HCT116 (cell line): Measurements from ENCODE around the gene BSPRY. TPM values are rescaled to one million over a fixed set of nuclear protein-coding genes. Genes with fewer than 3 reads are reported as not detected.

Experiments
- ATAC-seq: fragments of 200-7000 bp; cut with Tn5 transposase; 2 replicates; pipeline ENCODE4 v1.9.1; 2020; ENCODE audit warnings: mild to moderate bottlenecking, moderate library complexity
- BruUV-seq: library from RNA; stranded (reverse); fragments of 400-500 nt; replicated peaks from 2 replicates; lab custom pipeline; 2021; lab: Mats Ljungman, UMichigan
- CTCF ChIA-PET: fragments of 300-600 bp; sonication (Branson Sonifier 250); formaldehyde crosslinking; loops from one replicate; lab custom pipeline; 2021; ENCODE audit warnings: antibody characterized with exemption; lab: Charles Lee
- POLR2A ChIA-PET: fragments of 300-600, 350-600 bp; sonication (Branson Sonifier 250); formaldehyde crosslinking; loops from one replicate; lab custom pipeline; 2021; ENCODE audit warnings: antibody characterized with exemption; lab: Charles Lee
- RAD21 ChIA-PET, 2 experiments: fragments of 300-600 bp; sonication (Branson Sonifier 250); formaldehyde crosslinking; loops; one replicate each; lab custom pipeline; 2023; ENCODE audit warnings: low total read pairs in 2 of 2; ENCODE audit not compliant: uncharacterized antibody in 2 of 2, unreplicated experiment in 2 of 2, low non-redundant PET in 1 of 2; lab: Charles Lee
- DNase-seq: peaks from one replicate; pipeline ENCODE4 v3.0.0-alpha.2; 2010; ENCODE audit warnings: low read depth, low spot score
- H2AFZ ChIP-seq: fragments of 200-600 bp; shearing (Covaris generic), sonication (generic); 2 replicates; pipeline ENCODE4 v1.6.1; 2017; ENCODE audit warnings: low read depth, mixed run types, mixed read lengths, antibody characterized with exemption, low read length; ENCODE audit not compliant: poor library complexity, severe bottlenecking
- H3K27ac ChIP-seq: 2 replicates; pipeline ENCODE4 v1.5.1; 2012; ENCODE audit warnings: low read depth, low read length
- H3K27me3 ChIP-seq: fragments of 200-600 bp; sonication (generic); 2 replicates; pipeline ENCODE4 v1.6.1; 2016; ENCODE audit warnings: mixed run types, low read length, mixed read lengths; ENCODE audit not compliant: insufficient read depth
- H3K36me3 ChIP-seq, 2 experiments: fragments of 200-500 bp in 1 of 2; fragments of 200-600 bp in 1 of 2; sonication (Bioruptor generic) in 1 of 2; sonication (generic) in 1 of 2; 2 replicates each; pipeline versions ENCODE4 v1.5.1 to v1.6.1; 2014 to 2016; ENCODE audit warnings: low read length in 2 of 2, inconsistent platforms in 1 of 2, mixed read lengths in 1 of 2, mixed run types in 1 of 2; ENCODE audit not compliant: insufficient read depth in 2 of 2, control insufficient read depth in 1 of 2
- H3K4me1 ChIP-seq, 2 experiments: fragments of 200-600 bp in 1 of 2; sonication (generic) in 1 of 2; 2 replicates each; pipeline versions ENCODE4 v1.5.1 to v1.6.1; 2012 to 2017; ENCODE audit warnings: low read length in 2 of 2, inconsistent platforms in 1 of 2, mild to moderate bottlenecking in 1 of 2, mixed read lengths in 1 of 2, mixed run types in 1 of 2, moderate library complexity in 1 of 2; ENCODE audit not compliant: insufficient read depth in 2 of 2, control insufficient read depth in 1 of 2
- H3K4me2 ChIP-seq: fragments of 200-600 bp; sonication (generic); 2 replicates; pipeline ENCODE4 v1.6.1; 2017; ENCODE audit warnings: mixed run types, low read length, mixed read lengths
- H3K4me3 ChIP-seq, 2 experiments: fragments of 200-600 bp in 1 of 2; sonication (generic) in 1 of 2; replicated peaks in 1 of 2; 2 replicates each; pipeline ENCODE4 v1.5.1; 2011 to 2016; ENCODE audit warnings: low read length in 2 of 2, control low read depth in 1 of 2, low read depth in 1 of 2, mild to moderate bottlenecking in 1 of 2, mixed read lengths in 1 of 2, mixed run types in 1 of 2
- H3K79me2 ChIP-seq: fragments of 200-600 bp; sonication (generic); 2 replicates; pipeline ENCODE4 v1.6.1; 2017; ENCODE audit warnings: mild to moderate bottlenecking, mixed run types, low read length, moderate library complexity, mixed read lengths; ENCODE audit not compliant: insufficient read depth
- H3K9ac ChIP-seq: fragments of 200-600 bp; sonication (generic); 2 replicates; pipeline ENCODE4 v1.6.1; 2016; ENCODE audit warnings: low read length, mixed read lengths
- H3K9me2 ChIP-seq: fragments of 200-600 bp; sonication (generic), shearing (Covaris generic); 2 replicates; pipeline ENCODE4 v1.6.1; 2017; ENCODE audit warnings: mixed run types, mild to moderate bottlenecking, moderate library complexity; ENCODE audit not compliant: insufficient read depth
- H3K9me3 ChIP-seq, 2 experiments: fragments of 200-500 bp in 1 of 2; fragments of 200-600 bp in 1 of 2; sonication (Bioruptor generic) in 1 of 2; sonication (generic) in 1 of 2; 2 replicates each; pipeline ENCODE4 v1.6.1; 2014 to 2017; ENCODE audit warnings: low read length in 2 of 2, mixed read lengths in 2 of 2, inconsistent platforms in 1 of 2, low read depth in 1 of 2, mild to moderate bottlenecking in 1 of 2, mixed run types in 1 of 2, moderate library complexity in 1 of 2; ENCODE audit not compliant: control insufficient read depth in 1 of 2, insufficient read depth in 1 of 2
- H4K20me1 ChIP-seq: fragments of 200-600 bp; sonication (generic), shearing (Covaris generic); 2 replicates; pipeline ENCODE4 v1.6.1; 2017; ENCODE audit warnings: mixed run types, mild to moderate bottlenecking, moderate library complexity; ENCODE audit not compliant: insufficient read depth
- CBX3 ChIP-seq: IDR thresholded peaks from 2 replicates; pipeline ENCODE4 v1.6.1; 2012; ENCODE audit warnings: low read depth
- EGR1 ChIP-seq: IDR thresholded peaks from 2 replicates; pipeline ENCODE4 v1.6.1; 2012; ENCODE audit warnings: low read depth
- EZH2 ChIP-seq: fragments of 200-600 bp; sonication (generic); IDR thresholded peaks from 2 replicates; pipeline ENCODE4 v1.6.1; 2017; ENCODE audit warnings: antibody characterized with exemption, mixed run types
- EZH2phosphoT487 ChIP-seq: fragments of 200-600 bp; IDR thresholded peaks from 2 replicates; pipeline ENCODE4 v1.6.1; 2018; ENCODE audit warnings: antibody characterized with exemption, borderline replicate concordance
- POLR2A ChIP-seq: IDR thresholded peaks from 2 replicates; pipeline ENCODE4 v1.7.0; 2011; ENCODE audit warnings: borderline replicate concordance; ENCODE audit not compliant: insufficient read depth, insufficient read length; ENCODE audit errors: extremely low read depth
- POLR2AphosphoS5 ChIP-seq: IDR thresholded peaks from 2 replicates; pipeline ENCODE4 v1.6.1; 2011; ENCODE audit warnings: mild to moderate bottlenecking, low read depth, low read length, moderate library complexity
- RAD21 ChIP-seq: IDR thresholded peaks from 2 replicates; pipeline ENCODE4 v1.6.1; 2012; ENCODE audit warnings: low read depth, mild to moderate bottlenecking
- SP1 ChIP-seq: IDR thresholded peaks from 2 replicates; pipeline ENCODE4 v1.6.1; 2012; ENCODE audit warnings: low read depth
- SRF ChIP-seq: IDR thresholded peaks from 2 replicates; pipeline ENCODE4 v1.6.1; 2012; ENCODE audit warnings: low read depth
- TCF7L2 ChIP-seq: IDR thresholded peaks from 2 replicates; pipeline ENCODE4 v1.7.0; 2011; ENCODE audit warnings: borderline replicate concordance, inconsistent platforms; ENCODE audit not compliant: insufficient read depth, insufficient read length; ENCODE audit errors: extremely low read depth
- ZFX ChIP-seq: fragments of 450-650 bp; IDR thresholded peaks from 2 replicates; pipeline ENCODE4 v1.6.1; 2017
- intact Hi-C: fragments of 100-400 bp; cut with micrococcal nuclease; formaldehyde crosslinking; loops from 2 replicates; pipeline ENCODE4 v1.10.0; 2022
- total RNA-seq: library from RNA; stranded (reverse); gene quantifications from one replicate; pipeline ENCODE4 v1.2.1, GENCODE V29; 2021; ENCODE audit not compliant: unreplicated experiment
- TF ChIP-seq, protein P1 (sequence below): IDR thresholded peaks from 2 replicates; pipeline ENCODE4 v1.6.1; 2011; ENCODE audit warnings: mild to moderate bottlenecking, low read length, moderate library complexity; ENCODE audit not compliant: insufficient replicate concordance; ENCODE audit errors: extremely low read depth
- TF ChIP-seq, protein P2 (sequence below): IDR thresholded peaks from 2 replicates; pipeline ENCODE4 v1.6.1; 2012
- TF ChIP-seq, protein P3 (sequence below): IDR thresholded peaks from 2 replicates; pipeline ENCODE4 v1.6.1; 2012

The BSPRY gene
- total RNA-seq, 1 experiment from 2014 or later: 22.7 TPM

DNA sequence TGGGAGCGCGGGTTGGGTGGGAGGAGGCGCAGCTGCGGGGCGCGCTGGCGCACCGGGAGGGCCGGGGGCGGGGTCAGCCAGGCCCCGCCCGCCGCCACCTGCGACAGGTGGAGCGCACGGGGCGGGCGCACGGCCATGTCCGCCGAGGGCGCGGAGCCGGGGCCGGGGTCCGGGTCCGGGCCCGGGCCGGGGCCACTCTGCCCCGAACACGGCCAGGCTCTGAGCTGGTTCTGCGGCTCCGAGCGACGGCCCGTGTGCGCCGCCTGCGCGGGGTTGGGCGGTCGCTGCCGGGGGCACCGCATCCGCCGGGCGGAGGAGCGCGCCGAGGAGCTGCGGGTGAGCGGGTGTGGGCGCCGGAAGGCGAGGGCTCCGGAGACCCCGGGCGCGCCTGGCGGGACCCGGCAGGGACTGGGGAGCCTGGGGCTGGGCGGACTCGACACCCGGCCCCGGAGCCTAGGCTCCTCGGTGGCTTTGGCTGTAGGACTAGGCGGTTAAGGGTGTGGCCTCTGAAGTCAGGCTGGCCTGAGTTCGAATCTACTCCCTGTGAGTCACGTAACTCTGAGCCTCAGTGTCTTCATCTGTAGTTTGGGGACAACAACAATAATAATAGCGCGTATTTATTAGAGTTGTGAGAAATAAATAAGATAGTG is at the start of gene BSPRY (continued):
- TF ChIP-seq, protein P1, sequence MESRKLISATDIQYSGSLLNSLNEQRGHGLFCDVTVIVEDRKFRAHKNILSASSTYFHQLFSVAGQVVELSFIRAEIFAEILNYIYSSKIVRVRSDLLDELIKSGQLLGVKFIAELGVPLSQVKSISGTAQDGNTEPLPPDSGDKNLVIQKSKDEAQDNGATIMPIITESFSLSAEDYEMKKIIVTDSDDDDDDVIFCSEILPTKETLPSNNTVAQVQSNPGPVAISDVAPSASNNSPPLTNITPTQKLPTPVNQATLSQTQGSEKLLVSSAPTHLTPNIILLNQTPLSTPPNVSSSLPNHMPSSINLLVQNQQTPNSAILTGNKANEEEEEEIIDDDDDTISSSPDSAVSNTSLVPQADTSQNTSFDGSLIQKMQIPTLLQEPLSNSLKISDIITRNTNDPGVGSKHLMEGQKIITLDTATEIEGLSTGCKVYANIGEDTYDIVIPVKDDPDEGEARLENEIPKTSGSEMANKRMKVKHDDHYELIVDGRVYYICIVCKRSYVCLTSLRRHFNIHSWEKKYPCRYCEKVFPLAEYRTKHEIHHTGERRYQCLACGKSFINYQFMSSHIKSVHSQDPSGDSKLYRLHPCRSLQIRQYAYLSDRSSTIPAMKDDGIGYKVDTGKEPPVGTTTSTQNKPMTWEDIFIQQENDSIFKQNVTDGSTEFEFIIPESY: no peak
- TF ChIP-seq EZH2phosphoT487: no peak

DNA sequence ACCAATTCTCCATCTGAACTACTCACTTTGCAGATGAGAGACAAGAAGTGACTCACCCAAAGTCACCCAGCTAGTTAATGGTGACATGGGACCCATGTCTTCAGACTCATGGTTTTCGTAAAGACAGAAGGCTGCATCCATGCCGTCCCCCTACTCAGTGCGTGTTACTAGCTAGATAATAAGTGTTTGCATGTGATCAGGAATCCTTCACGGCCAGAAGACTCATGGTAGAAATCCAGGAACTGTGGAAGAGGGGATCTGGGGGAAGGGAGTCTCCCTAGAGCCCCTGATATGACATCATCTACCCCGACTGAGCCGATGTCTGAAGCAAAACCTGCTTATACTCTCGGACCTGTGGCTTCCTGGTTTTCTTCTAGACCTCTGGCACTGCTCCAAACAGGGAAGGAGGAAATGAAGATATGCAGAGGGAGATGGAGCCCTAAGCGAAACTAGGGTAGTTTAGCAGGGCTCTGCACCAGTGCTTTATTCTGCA is 49.5 kb upstream of the BSPRY start:
- H3K4me3 ChIP-seq: no peak overlapping the region
- no peak overlapping the region for H3K9ac ChIP-seq
- H3K4me2 ChIP-seq: no peak overlapping the region
- no peaks in the 10 kb centered on the region for H3K4me1 ChIP-seq
- no peak overlapping the region for H2AFZ ChIP-seq
- ChIA-PET CTCF (no interaction called here), RAD21 (no interaction called here), POLR2A (interaction anchor here (1.4 kb wide), 1 partner anchor 111 kb away, joined by 4 read pairs; the partner anchor contains the start of genes C9orf43 and POLE3)
- no peaks in the 10 kb centered on the region for H3K36me3 ChIP-seq
- no peak overlapping the region for H3K27ac ChIP-seq
- H4K20me1 ChIP-seq: no peaks in the 10 kb centered on the region
- 0 out of 2 replicates have a peak, but pooled peaks cover 6% of the 10 kb centered on the region for H3K27me3 ChIP-seq
- DNase-seq: no peak
- TF ChIP-seq CBX3: no peak
- TF ChIP-seq EGR1: no peak
- TF ChIP-seq EZH2: no peak
- TF ChIP-seq TCF7L2: no peak
- no peak for TF ChIP-seq POLR2A
- TF ChIP-seq POLR2AphosphoS5: no peak
- TF ChIP-seq, protein P2, sequence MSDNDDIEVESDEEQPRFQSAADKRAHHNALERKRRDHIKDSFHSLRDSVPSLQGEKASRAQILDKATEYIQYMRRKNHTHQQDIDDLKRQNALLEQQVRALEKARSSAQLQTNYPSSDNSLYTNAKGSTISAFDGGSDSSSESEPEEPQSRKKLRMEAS: no peak
- TF ChIP-seq, protein P3, sequence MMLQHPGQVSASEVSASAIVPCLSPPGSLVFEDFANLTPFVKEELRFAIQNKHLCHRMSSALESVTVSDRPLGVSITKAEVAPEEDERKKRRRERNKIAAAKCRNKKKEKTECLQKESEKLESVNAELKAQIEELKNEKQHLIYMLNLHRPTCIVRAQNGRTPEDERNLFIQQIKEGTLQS: no peak
- no peak for TF ChIP-seq SRF
- TF ChIP-seq SP1: no peak
- no peak for TF ChIP-seq ZFX
- TF ChIP-seq RAD21: no peak
- no peaks in the 10 kb centered on the region for H3K9me3 ChIP-seq
- BruUV-seq: no TSS peak
- intact Hi-C loops: loop anchor here (10.0 kb wide), 1 partner anchor 355 kb away; no protein-coding TSS in a partner anchor
- no peaks in the 10 kb centered on the region for H3K79me2 ChIP-seq
- H3K9me2 ChIP-seq: no peaks in the 10 kb centered on the region
- ATAC-seq: no peak
